ENCODE measurements around the gene SLC39A1. TPM values are rescaled to one million over a fixed set of nuclear protein-coding genes. Genes with fewer than 3 reads are reported as not detected.
"Not testable (repeated sequence)": the region's sequence is repeated elsewhere in the genome, so short reads cannot be mapped to it uniquely, and the experiment has no call there.

SLC39A1 gene
- polyA plus RNA-seq, 1 donor from 2014 or later, result 35.2 TPM

GRCh38 chr1:154000420-154000819, 37.1 kb upstream of the SLC39A1 start:
- Histone ChIP-seq H3K9me2 (ENCODE audit: insufficient read depth, low read length) (no peaks in the 10 kb centered on the region), H3K79me2 (replicated peaks; ENCODE audit: insufficient read depth, low read length) (no peaks in the 10 kb centered on the region), H2AFZ (ENCODE audit: low read depth, low read length) (no peak overlapping the region), H3K4me3 (ENCODE audit: low read length) (no peak overlapping the region), H3K4me2 (ENCODE audit: low read length) (no peak overlapping the region), H3K9me3 (ENCODE audit: low read length) (no peaks in the 10 kb centered on the region), H3F3A (ENCODE audit: insufficient read depth, low read length, poor library complexity, severe bottlenecking) (no peaks in the 10 kb centered on the region), H3K27ac (ENCODE audit: low read length) (no peak overlapping the region), H3K27me3 (ENCODE audit: insufficient read depth, low read depth, low read length) (no peaks in the 10 kb centered on the region), H3K9ac (ENCODE audit: low read length) (no peak overlapping the region), H3K36me3 (ENCODE audit: insufficient read depth, low read length) (peaks cover 3% of the 10 kb centered on the region), H4K20me1 (ENCODE audit: insufficient read depth) (no peaks in the 10 kb centered on the region)
- TF ChIP-seq SMC3 (conservative IDR thresholded peaks at IDR 0.05; ENCODE audit: poor library complexity) (no peak), EP300 (conservative IDR thresholded peaks at IDR 0.05; ENCODE audit: poor library complexity, severe bottlenecking) (no peak), EZH2 (IDR thresholded peaks at IDR 0.05; ENCODE audit: borderline replicate concordance, insufficient read depth, low read length, poor library complexity, severe bottlenecking) (no peak), MXI1 (conservative IDR thresholded peaks at IDR 0.05; ENCODE audit: poor library complexity, severe bottlenecking) (no peak), RAD21 (conservative IDR thresholded peaks at IDR 0.05) (no peak), TAF1 (IDR thresholded peaks at IDR 0.05; ENCODE audit: low read depth) (no peak), POLR2AphosphoS5 (IDR thresholded peaks at IDR 0.05) (no peak), CTCF (IDR thresholded peaks at IDR 0.05; ENCODE audit: poor library complexity, severe bottlenecking) (no peak)
- TF ChIP-seq, protein P1, sequence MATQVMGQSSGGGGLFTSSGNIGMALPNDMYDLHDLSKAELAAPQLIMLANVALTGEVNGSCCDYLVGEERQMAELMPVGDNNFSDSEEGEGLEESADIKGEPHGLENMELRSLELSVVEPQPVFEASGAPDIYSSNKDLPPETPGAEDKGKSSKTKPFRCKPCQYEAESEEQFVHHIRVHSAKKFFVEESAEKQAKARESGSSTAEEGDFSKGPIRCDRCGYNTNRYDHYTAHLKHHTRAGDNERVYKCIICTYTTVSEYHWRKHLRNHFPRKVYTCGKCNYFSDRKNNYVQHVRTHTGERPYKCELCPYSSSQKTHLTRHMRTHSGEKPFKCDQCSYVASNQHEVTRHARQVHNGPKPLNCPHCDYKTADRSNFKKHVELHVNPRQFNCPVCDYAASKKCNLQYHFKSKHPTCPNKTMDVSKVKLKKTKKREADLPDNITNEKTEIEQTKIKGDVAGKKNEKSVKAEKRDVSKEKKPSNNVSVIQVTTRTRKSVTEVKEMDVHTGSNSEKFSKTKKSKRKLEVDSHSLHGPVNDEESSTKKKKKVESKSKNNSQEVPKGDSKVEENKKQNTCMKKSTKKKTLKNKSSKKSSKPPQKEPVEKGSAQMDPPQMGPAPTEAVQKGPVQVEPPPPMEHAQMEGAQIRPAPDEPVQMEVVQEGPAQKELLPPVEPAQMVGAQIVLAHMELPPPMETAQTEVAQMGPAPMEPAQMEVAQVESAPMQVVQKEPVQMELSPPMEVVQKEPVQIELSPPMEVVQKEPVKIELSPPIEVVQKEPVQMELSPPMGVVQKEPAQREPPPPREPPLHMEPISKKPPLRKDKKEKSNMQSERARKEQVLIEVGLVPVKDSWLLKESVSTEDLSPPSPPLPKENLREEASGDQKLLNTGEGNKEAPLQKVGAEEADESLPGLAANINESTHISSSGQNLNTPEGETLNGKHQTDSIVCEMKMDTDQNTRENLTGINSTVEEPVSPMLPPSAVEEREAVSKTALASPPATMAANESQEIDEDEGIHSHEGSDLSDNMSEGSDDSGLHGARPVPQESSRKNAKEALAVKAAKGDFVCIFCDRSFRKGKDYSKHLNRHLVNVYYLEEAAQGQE (IDR thresholded peaks at IDR 0.05; ENCODE audit: borderline replicate concordance), result no peak

- not testable (repeated sequence) for H3K4me2 ChIP-seq (ENCODE audit: low read length); H3K4me3 ChIP-seq (ENCODE audit: low read length); H3K27ac ChIP-seq (ENCODE audit: low read length); H3K27me3 ChIP-seq (ENCODE audit: insufficient read depth, low read depth, low read length); H3K36me3 ChIP-seq (ENCODE audit: insufficient read depth, low read length); H4K20me1 ChIP-seq (ENCODE audit: insufficient read depth); H3K79me2 ChIP-seq (replicated peaks; ENCODE audit: insufficient read depth, low read length); H3F3A ChIP-seq (ENCODE audit: insufficient read depth, low read length, poor library complexity, severe bottlenecking); H3K9ac ChIP-seq (ENCODE audit: low read length); H2AFZ ChIP-seq (ENCODE audit: low read depth, low read length); H3K9me2 ChIP-seq (ENCODE audit: insufficient read depth, low read length); H3K9me3 ChIP-seq (ENCODE audit: low read length)
Observed at GRCh38 chr1:153996882-153997281, 33.5 kb upstream of the SLC39A1 start.

DNA sequence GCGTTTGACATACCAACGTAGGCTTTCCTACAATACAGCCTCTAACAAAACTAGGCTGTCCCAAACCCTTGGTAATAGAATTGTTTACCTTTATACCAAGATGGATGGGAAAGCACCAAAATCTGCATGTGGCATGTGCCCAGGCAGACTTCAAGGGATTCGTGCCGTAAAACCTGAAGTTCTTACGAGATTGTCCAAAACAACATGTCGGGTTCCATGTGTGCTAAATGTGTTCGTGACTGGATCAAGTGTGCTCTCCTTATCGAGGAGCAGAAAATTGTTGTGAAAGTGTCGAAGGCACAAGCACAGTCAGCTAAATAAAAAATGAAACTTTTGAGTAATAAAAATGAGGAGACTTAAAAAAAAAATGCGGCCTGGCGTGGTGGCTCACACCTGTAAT, 32.3 kb upstream of the SLC39A1 start:
- H3K9me3 ChIP-seq (ENCODE audit: low read length), result no peaks in the 10 kb centered on the region
- H3K9me2 ChIP-seq (ENCODE audit: insufficient read depth, low read length), result no peaks in the 10 kb centered on the region
- no peaks in the 10 kb centered on the region for H3F3A ChIP-seq (ENCODE audit: insufficient read depth, low read length, poor library complexity, severe bottlenecking)
- no peak overlapping the region for H3K9ac ChIP-seq (ENCODE audit: low read length)
- no peak overlapping the region for H2AFZ ChIP-seq (ENCODE audit: low read depth, low read length)
- no peaks in the 10 kb centered on the region for H3K27me3 ChIP-seq (ENCODE audit: insufficient read depth, low read depth, low read length)
- peaks cover 8% of the 10 kb centered on the region for H3K36me3 ChIP-seq (ENCODE audit: insufficient read depth, low read length)
- H4K20me1 ChIP-seq (ENCODE audit: insufficient read depth), result no peaks in the 10 kb centered on the region
- H3K79me2 ChIP-seq (replicated peaks; ENCODE audit: insufficient read depth, low read length), result peaks cover 14% of the 10 kb centered on the region
- TF ChIP-seq EZH2 (IDR thresholded peaks at IDR 0.05; ENCODE audit: borderline replicate concordance, insufficient read depth, low read length, poor library complexity, severe bottlenecking) (no peak), POLR2AphosphoS5 (IDR thresholded peaks at IDR 0.05) (no peak), EP300 (conservative IDR thresholded peaks at IDR 0.05; ENCODE audit: poor library complexity, severe bottlenecking) (no peak), RAD21 (conservative IDR thresholded peaks at IDR 0.05) (no peak), SMC3 (conservative IDR thresholded peaks at IDR 0.05; ENCODE audit: poor library complexity) (no peak), TAF1 (IDR thresholded peaks at IDR 0.05; ENCODE audit: low read depth) (no peak), MXI1 (conservative IDR thresholded peaks at IDR 0.05; ENCODE audit: poor library complexity, severe bottlenecking) (no peak), CTCF (IDR thresholded peaks at IDR 0.05; ENCODE audit: poor library complexity, severe bottlenecking) (no peak)
- TF ChIP-seq, protein P1 (IDR thresholded peaks at IDR 0.05; ENCODE audit: borderline replicate concordance), result no peak
- no peak overlapping the region for H3K4me3 ChIP-seq (ENCODE audit: low read length)
- no peak overlapping the region for H3K27ac ChIP-seq (ENCODE audit: low read length)
- H3K4me2 ChIP-seq (ENCODE audit: low read length), result no peak overlapping the region

All from neural cell (in vitro differentiated cells).